Endothelial cell of hepatic sinusoid (primary cell): ENCODE results near the gene ARHGDIA.

Source experiments
- in situ Hi-C: cut with HindIII; loops from 2 replicates; pipeline ENCODE4 v1.10.0; 2017; ENCODE audit warnings: low sequenced_read_pairs

The ARHGDIA gene

DNA sequence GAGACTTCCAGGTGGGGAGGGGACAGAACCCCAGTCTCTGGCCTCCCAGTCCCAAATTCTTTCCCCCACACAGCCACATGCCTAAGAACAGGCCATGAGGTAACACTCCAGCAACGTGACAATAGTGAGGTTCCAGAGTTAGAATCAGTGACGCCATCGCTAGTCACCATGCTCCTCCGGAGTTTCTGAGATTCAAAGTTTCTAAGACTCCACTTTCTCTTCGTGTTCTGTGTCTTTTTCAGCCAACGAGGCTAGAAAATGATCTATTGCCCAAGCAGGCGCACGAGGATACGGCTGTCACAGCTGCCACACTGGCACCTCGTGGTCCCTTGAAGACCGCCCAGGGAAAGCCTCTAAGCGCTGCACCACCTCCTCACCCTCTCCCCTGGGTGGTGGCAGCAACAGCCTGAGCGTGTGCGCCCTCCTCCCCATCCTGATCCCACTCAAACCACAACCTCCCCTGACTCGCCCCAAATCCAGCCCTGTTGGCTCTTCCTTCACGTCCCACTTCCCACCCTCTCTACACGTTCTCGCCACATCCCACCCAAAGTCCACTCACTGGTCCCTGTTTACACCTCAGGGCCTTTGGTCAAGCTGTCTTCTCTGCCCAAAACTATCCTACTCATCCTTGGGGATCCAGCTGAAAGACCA, 39.1 kb downstream of the ARHGDIA start:
- in situ Hi-C loops = no loop called here

DNA sequence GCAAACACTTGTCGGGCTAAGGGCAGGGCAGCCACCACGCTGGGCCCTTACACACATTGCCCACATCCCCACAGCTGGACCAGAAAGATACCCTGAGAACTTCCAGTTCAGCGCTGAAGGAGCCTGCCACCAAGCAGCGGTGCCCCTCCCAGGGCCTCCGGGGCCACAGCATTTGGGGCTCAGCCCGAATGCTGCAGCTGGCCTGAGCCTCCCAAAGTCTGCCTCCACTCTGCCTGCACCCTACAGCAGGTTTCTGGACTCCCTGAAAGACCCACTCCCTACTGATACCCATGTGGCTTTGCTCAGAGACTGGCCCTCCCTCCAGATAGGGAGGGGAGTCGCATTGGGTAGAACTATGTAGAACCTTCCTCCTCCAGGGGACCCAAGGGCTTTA, 39.6 kb downstream of the ARHGDIA start:
- in situ Hi-C loops = no loop called here

DNA sequence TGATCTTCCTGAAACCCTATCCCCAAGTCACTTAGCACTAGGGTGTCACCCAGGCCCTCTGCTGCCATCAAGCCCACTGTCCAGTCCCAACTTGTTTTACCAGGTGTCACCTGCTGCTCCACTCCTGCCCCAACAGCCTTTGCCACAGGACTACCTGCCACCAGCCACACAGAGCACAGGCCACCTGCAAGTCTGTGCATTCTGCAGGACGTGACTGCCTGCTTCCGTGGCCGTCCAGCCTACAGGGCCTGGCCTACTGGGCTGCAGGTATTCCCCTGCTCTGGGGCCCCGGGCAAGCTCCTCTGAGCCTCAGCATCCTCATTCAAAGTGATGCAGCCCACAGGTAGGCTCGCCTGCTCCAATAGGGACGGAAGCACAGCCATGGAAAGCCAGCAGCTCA, 41.3 kb downstream of the ARHGDIA start:
- in situ Hi-C loops = no loop called here

DNA sequence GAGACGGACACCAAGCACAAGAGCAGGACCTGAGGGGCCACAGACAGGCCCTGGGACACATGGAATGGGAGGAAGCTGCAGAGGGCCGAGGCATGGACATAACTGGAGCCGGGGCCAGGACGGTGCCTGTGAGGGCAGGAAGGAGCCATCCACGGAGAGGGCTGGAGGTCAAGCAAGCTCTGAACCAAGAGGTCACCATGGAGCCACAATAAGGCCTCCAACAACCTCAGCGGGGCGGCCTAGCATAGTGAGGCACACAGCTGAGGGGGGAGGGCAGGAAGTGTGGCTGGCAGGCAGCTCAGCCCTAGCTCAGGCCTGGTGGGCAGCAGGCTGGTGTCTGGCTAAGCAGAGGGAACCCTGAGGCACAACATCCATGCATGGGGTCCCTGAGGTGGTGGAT, 42.5 kb downstream of the ARHGDIA start:
- in situ Hi-C loops = no loop called here

DNA sequence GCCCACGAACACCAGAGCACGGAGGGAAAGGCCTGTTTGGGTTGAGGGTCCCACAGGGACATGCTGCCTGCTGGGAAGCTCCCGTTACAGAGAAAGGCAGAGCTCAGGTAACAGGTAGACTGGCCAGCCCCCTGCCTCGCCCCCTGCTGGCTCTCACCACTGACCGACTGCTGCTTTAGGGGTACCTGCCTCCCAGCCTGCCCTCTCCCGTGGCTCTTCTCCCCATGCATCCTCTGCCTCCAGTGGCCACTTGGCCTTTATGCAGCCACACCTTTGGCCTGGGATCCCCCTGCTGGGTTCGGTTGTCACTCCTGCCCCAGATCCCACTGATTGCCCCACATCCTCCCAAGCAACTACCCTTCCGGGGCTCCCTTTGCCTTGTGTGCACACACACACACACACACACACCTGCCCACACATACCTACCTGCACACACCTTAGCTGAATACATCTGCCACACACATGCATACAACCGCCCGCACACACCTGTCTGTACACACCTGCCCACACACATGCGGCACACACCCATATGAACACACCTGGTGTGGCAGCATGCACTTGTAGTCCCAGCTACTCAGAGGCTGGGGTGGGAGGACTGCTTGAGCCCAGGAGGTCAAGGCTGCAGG, 45.2 kb downstream of the ARHGDIA start:
- in situ Hi-C loops = no loop called here

DNA sequence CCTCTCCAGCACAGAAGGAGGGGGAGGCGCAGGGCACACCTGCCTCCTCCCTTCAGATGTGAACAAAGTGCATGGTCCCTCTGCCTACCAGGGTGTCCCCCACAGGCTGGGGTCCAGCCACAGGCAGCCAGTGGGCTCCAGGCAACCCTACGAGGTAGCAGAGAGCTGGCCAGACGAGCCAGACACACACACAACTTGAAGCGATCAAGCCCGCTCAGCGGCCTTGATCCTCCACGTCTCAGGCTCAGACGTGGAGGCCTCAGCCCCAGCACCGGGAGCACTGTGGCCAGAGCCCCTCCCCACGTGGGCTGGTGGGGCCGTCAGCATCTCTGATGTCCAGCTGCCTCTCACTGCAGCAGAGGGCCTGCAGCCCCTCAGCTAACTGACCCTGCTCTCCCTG, 46.5 kb downstream of the ARHGDIA start:
- in situ Hi-C loops = no loop called here

DNA sequence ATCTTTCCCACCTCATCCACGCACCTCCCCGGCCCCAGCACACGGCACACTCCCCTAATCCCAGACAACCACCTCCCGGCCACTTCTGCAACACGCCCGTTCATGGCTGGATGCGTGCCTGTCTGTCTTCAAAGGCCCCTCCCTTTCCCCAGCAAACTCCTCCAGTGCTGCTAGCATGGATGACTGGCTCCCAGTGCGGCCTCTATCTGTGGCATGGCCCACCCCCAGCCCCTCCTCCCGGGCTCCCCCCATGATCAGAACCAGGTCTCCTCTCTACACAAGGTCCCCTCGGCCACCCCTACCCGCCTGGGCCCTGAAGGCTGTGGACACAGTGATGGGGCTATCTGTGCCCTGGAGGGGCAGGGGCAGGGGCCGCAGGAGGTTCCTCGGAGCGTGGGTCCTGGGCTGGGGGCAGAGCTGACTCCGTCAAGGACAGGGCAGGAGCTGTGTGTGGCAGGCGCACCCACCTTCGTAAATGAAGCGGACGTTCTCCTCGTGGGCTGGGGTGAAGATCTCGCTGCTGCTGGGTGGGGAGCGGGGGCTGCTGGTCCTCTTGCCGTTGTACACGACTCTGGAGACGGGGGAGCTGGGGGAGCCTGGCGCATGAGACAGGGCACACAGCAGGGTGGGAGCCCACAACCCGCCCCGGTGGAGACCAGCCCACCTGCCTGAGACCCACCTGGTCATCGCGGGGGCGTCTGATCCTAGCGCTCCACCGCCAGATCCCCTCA, 47.2 kb downstream of the ARHGDIA start:
- in situ Hi-C loops = no loop called here

DNA sequence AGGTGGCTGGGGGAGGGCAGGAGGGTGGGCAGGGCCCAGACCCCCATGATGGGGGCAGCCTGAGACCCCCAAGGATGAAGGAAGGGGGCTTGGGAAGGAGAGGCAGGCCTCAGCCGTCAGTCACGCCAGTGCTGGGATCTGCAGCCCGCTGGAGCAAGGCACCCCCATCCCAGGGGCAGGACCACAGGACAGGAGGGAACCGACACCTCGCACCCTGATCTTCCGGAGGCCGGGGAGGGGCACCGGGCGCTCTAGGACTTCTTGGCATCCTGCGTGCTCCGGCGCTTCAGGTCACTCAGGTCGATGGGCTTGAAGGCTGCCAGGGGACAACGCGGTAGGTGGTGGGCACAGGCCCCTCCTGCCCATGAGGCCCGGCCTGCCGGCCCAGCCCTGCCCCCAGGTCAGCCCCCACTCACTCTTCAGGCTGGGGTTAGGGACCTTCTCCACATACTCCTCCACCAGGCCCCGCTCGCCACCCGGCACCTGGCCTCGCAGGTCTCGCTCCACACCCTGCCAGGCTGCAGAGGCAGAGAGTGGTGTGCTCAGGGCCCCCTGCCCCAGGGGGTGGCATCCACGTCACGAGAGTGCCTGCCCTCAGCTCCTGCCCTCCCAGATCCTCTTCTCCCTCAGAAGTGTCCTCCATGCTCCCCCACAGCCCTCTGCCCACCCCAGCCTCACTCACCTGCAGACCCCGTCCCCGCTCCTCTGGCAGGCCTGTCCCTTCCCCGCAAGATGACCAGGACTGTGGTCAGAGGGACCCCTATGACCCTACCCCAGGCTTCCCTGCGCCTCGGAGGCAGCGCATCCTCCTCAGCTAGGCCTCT, 47.9 kb downstream of the ARHGDIA start:
- in situ Hi-C loops = no loop called here

DNA sequence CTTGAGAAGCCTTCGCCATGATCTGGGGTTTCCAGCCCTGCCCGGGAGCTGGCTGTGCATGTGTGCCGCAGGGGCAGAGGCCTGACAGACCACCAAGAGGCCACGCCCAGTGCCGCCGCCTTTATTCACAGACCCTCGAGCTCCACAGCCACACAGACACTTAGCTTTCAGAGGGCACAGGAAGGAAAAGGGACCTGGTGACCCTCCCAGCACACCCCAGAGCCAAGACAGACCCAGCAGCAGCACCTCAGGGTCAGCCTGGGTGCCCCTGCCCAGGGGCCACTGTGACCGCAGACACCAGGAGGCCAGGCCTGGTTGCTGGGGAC, 48.9 kb downstream of the ARHGDIA start:
- in situ Hi-C loops = no loop called here

DNA sequence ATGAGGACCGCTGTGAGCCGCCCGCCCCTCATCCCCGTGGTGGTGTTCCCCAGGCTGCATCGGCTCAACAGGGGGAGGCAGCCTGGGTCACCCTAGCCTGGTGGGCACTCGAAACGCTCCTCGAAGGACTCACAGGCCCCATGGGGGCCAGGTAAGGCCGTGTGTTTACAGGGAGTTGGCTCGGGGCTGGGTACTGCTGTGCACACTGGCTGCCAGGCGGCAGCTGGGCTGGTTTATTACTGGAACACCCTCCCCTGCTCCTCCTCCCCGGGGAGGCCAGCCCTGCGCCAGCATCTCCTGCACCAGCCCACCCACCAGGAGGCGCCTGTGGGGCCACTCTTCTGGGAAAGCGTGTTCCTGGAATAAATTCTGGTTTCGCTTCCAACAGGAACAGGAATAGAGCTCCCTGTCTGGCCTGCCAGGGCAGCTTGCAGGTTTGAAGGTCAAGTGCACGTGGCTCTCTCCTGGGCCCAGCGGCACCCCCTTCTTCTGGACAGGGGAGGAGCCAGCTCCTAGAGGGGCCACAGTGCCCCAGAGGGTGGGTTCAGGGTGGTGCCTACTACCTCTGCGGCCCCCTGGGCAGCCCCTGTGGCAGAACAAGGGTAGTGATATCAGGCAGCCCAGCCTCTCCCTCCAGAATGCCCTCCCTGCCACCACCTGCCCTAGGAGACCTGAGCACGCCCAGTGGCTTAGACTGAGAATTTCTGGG, 49.4 kb downstream of the ARHGDIA start:
- in situ Hi-C loops = no loop called here

DNA sequence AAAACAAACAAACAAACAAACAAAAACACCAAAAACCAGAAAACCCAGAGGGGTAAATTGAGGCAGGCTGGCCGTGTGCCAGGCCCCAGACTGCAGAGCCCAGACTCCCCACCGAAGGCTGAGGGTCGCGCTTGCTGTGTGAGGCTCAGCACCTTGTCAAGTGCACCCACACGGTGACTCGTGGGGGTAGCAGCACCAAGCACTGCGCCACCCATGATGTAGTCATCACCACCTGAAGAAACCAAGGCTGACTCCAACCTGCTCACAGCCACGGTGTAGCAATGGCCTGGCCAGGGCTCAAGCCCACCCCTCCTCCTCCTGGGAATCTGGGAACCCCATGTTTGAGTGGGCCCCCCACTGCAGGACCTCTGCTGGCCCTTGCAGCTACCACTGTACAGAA, 50.0 kb downstream of the ARHGDIA start:
- in situ Hi-C loops = no loop called here

DNA sequence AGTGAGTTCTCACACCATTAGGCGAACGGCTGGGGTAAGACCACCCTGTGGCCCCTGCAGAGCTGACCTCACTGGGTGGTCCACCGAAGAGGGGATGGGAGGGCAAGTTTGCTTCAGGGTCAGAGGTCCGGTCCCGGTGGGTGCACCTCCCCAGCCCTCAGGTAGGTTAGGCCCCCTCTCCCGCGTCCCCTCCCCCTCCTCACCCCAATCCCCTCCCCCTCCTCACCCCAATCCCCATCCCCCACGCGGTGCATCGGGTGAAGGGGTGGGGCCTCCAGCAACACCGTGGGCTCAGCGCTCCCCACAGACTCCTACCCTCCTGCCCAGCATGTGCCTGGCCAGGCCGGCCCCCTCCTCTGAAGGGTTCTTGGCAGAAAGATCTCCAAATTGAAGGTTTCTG, 51.4 kb downstream of the ARHGDIA start:
- in situ Hi-C loops = no loop called here

DNA sequence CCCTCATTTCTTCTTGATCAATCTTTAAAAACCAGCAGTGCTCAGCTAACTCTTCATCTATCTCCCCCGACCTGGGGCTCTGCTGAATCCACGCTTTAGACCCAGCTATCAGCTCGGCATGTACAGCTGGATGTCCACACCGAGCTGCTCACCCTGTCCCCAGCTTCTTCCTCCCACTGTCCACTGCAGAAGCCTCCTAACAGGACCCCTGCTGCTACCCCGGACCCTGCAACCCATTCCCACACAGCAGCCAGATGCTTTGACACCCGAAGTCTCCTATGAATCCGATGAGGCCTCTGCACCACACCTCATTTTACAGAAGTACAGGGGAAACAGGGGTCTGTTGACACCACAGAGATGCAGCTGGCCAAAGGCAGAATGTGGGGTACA, 53.4 kb downstream of the ARHGDIA start:
- in situ Hi-C loops = no loop called here
